ENCODE measurements around the gene PLA2G4A.

DNA sequence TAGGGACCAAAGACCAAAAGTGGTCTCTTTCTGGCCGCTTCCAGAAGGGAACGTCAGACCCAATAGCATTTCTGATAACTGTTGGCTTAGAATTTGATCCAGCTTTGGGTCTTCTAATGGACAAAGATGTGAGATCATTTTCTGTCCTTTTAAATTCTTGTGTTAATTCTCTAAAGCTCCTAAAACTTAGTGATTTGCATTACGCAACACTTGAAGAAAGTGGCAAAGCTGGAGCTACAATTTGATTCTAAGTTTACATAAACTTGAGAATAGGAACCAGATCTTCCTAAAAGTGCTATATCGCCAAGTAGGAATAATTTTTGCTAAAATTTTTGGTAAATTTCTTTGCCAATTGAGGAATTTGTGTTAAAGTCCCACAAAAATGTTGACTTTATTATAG, 21.6 kb upstream of the PLA2G4A start:
- TF ChIP-seq, protein P1, sequence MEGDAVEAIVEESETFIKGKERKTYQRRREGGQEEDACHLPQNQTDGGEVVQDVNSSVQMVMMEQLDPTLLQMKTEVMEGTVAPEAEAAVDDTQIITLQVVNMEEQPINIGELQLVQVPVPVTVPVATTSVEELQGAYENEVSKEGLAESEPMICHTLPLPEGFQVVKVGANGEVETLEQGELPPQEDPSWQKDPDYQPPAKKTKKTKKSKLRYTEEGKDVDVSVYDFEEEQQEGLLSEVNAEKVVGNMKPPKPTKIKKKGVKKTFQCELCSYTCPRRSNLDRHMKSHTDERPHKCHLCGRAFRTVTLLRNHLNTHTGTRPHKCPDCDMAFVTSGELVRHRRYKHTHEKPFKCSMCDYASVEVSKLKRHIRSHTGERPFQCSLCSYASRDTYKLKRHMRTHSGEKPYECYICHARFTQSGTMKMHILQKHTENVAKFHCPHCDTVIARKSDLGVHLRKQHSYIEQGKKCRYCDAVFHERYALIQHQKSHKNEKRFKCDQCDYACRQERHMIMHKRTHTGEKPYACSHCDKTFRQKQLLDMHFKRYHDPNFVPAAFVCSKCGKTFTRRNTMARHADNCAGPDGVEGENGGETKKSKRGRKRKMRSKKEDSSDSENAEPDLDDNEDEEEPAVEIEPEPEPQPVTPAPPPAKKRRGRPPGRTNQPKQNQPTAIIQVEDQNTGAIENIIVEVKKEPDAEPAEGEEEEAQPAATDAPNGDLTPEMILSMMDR (conservative IDR thresholded peaks at IDR 0.05; ENCODE audit: low read depth in 2 of 2), result no peak
- TF ChIP-seq POLR2AphosphoS5 (IDR thresholded peaks at IDR 0.05; ENCODE audit: low read depth) (no peak), EZH2 (IDR thresholded peaks at IDR 0.05; ENCODE audit: low read depth, unreplicated experiment) (no peak), CREB1 (CRISPR knock-in tag; IDR thresholded peaks at IDR 0.05; ENCODE audit: low read depth) (no peak), ZNF331 (CRISPR knock-in tag; IDR thresholded peaks at IDR 0.05; ENCODE audit: low read depth) (no peak), ZNF114 (CRISPR knock-in tag; IDR thresholded peaks at IDR 0.05) (no peak), STAT1 (IDR thresholded peaks at IDR 0.05; ENCODE audit: unreplicated experiment) (no peak), EZH2phosphoT487 (IDR thresholded peaks at IDR 0.05; ENCODE audit: unreplicated experiment) (no peak), JUNB (IDR thresholded peaks at IDR 0.05; ENCODE audit: unreplicated experiment) (no peak)
- TF ChIP-seq, protein P2, sequence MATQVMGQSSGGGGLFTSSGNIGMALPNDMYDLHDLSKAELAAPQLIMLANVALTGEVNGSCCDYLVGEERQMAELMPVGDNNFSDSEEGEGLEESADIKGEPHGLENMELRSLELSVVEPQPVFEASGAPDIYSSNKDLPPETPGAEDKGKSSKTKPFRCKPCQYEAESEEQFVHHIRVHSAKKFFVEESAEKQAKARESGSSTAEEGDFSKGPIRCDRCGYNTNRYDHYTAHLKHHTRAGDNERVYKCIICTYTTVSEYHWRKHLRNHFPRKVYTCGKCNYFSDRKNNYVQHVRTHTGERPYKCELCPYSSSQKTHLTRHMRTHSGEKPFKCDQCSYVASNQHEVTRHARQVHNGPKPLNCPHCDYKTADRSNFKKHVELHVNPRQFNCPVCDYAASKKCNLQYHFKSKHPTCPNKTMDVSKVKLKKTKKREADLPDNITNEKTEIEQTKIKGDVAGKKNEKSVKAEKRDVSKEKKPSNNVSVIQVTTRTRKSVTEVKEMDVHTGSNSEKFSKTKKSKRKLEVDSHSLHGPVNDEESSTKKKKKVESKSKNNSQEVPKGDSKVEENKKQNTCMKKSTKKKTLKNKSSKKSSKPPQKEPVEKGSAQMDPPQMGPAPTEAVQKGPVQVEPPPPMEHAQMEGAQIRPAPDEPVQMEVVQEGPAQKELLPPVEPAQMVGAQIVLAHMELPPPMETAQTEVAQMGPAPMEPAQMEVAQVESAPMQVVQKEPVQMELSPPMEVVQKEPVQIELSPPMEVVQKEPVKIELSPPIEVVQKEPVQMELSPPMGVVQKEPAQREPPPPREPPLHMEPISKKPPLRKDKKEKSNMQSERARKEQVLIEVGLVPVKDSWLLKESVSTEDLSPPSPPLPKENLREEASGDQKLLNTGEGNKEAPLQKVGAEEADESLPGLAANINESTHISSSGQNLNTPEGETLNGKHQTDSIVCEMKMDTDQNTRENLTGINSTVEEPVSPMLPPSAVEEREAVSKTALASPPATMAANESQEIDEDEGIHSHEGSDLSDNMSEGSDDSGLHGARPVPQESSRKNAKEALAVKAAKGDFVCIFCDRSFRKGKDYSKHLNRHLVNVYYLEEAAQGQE (IDR thresholded peaks at IDR 0.05; ENCODE audit: unreplicated experiment), result no peak
